B cell (primary cell): ENCODE results near the gene BAIAP3.

Source experiments
- EZH2 ChIP-seq: IDR thresholded peaks from 2 replicates; pipeline ENCODE4 v1.6.1; 2012; ENCODE audit warnings: borderline replicate concordance, low read depth, mild to moderate bottlenecking, moderate library complexity, low read length; ENCODE audit not compliant: insufficient read depth, poor library complexity, severe bottlenecking
- TF ChIP-seq, protein P1 (sequence below): fragments of 200-600 bp; IDR thresholded peaks from one replicate; pipeline ENCODE4 v1.8.0; 2022; ENCODE audit warnings: antibody characterized with exemption, mild to moderate bottlenecking

DNA sequence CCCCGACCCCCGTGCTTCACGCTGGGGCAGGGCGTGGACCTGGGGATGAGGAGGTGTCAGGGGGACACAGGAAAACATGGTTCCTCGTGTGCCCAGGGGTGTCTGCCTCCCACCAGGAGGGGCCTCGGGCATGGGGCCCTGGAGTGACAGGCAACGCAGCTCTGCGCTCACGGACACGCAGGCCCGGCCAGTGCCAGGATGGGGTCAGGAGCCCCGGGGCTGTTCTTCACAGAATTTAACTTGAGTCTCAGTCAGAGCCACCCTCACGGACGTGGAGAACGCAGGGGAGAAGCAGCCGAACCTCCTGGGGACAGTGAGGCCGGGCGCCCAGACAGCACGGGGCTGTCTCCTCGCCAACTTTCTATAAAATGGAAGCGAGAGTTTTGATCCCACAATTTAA lies 64.3 kb downstream of the BAIAP3 start:
- TF ChIP-seq, protein P1, sequence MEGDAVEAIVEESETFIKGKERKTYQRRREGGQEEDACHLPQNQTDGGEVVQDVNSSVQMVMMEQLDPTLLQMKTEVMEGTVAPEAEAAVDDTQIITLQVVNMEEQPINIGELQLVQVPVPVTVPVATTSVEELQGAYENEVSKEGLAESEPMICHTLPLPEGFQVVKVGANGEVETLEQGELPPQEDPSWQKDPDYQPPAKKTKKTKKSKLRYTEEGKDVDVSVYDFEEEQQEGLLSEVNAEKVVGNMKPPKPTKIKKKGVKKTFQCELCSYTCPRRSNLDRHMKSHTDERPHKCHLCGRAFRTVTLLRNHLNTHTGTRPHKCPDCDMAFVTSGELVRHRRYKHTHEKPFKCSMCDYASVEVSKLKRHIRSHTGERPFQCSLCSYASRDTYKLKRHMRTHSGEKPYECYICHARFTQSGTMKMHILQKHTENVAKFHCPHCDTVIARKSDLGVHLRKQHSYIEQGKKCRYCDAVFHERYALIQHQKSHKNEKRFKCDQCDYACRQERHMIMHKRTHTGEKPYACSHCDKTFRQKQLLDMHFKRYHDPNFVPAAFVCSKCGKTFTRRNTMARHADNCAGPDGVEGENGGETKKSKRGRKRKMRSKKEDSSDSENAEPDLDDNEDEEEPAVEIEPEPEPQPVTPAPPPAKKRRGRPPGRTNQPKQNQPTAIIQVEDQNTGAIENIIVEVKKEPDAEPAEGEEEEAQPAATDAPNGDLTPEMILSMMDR = no peak
- TF ChIP-seq EZH2 = no peak
